Nephron progenitor cell (in vitro differentiated cells): Measurements from ENCODE around the gene GABARAPL2.

Experiments
- DNase-seq: peaks from one replicate; pipeline ENCODE4 v3.0.0; 2021
- H3K27ac Mint-ChIP-seq: 2 replicates; pipeline ENCODE4 v1.8.0; 2021; ENCODE audit warnings: mild to moderate bottlenecking, moderate library complexity, mixed read lengths
- H3K27me3 Mint-ChIP-seq: 2 replicates; pipeline ENCODE4 v1.8.0; 2021; ENCODE audit warnings: mild to moderate bottlenecking, low read depth, mixed read lengths; ENCODE audit not compliant: poor library complexity
- H3K36me3 Mint-ChIP-seq: 2 replicates; pipeline ENCODE4 v1.8.0; 2021; ENCODE audit warnings: low read depth, mixed read lengths
- H3K4me1 Mint-ChIP-seq: 2 replicates; pipeline ENCODE4 v1.8.0; 2021; ENCODE audit warnings: mixed read lengths
- H3K4me3 Mint-ChIP-seq: 2 replicates; pipeline ENCODE4 v1.8.0; 2021; ENCODE audit warnings: mild to moderate bottlenecking, moderate library complexity, mixed read lengths
- H3K9me3 Mint-ChIP-seq: 2 replicates; pipeline ENCODE4 v1.8.0; 2021; ENCODE audit warnings: mild to moderate bottlenecking, moderate library complexity, mixed read lengths
- CTCF ChIP-seq: fragments of 200-600 bp; sonication (generic); IDR thresholded peaks from 2 replicates; pipeline ENCODE4 v1.5.0; 2021; ENCODE audit warnings: antibody characterized with exemption

GABARAPL2 gene

GRCh38 chr16:75550211-75550662 lies 15.9 kb upstream of the GABARAPL2 start:
- DNase-seq: no peak
- H3K36me3 Mint-ChIP-seq: peaks cover 1% of the 10 kb centered on the region

GRCh38 chr16:75552951-75553350 lies 13.2 kb upstream of the GABARAPL2 start:
- no peak overlapping the region for H3K4me3 Mint-ChIP-seq
- H3K4me1 Mint-ChIP-seq: peaks cover 36% of the 10 kb centered on the region
- DNase-seq: no peak
- no peaks in the 10 kb centered on the region for H3K9me3 Mint-ChIP-seq
- no peaks in the 10 kb centered on the region for H3K27me3 Mint-ChIP-seq
- no peaks in the 10 kb centered on the region for H3K36me3 Mint-ChIP-seq
- H3K27ac Mint-ChIP-seq: peak overlapping the region; percentile 34
- no peak for TF ChIP-seq CTCF

More at GRCh38 chr16:75550211-75550662, 15.9 kb upstream of the GABARAPL2 start:
- TF ChIP-seq CTCF: no peak
- Mint-ChIP-seq H3K27ac (no peak overlapping the region), H3K4me3 (no peak overlapping the region), H3K4me1 (peaks cover 14% of the 10 kb centered on the region), H3K27me3 (no peaks in the 10 kb centered on the region), H3K9me3 (no peaks in the 10 kb centered on the region)

- peak overlapping the region; percentile 99 for H3K4me3 Mint-ChIP-seq
- DNase-seq: peak; percentile 82
- H3K27ac Mint-ChIP-seq: peak overlapping the region; percentile 99
- H3K36me3 Mint-ChIP-seq: no peaks in the 10 kb centered on the region
- H3K4me1 Mint-ChIP-seq: peaks cover 57% of the 10 kb centered on the region
- H3K27me3 Mint-ChIP-seq: no peaks in the 10 kb centered on the region
- TF ChIP-seq CTCF: no peak
- no peaks in the 10 kb centered on the region for H3K9me3 Mint-ChIP-seq
These were observed 10.9 kb upstream of the GABARAPL2 start for GRCh38 chr16:75555213-75555706.

- no peaks in the 10 kb centered on the region for H3K9me3 Mint-ChIP-seq
- no peak for TF ChIP-seq CTCF
- H3K27me3 Mint-ChIP-seq: no peaks in the 10 kb centered on the region
- H3K27ac Mint-ChIP-seq: peak within 1 kb of the TSS; percentile 99
- peak within 1 kb of the TSS; percentile 99 for H3K4me3 Mint-ChIP-seq
- peaks cover 63% of the 10 kb centered on the region for H3K4me1 Mint-ChIP-seq
- H3K36me3 Mint-ChIP-seq: no peaks in the 10 kb centered on the region
- peak; percentile 98 for DNase-seq
These were observed 10.3 kb upstream of the GABARAPL2 start, which contains the start of gene TMEM231 for GRCh38 chr16:75555707-75556430. TMEM231 (minus strand) TSS chr16:75556252; CDS start chr16:75556209, 43 bp downstream.

GRCh38 chr16:75556431-75556950 lies 9.7 kb upstream of the GABARAPL2 start:
- H3K4me3 Mint-ChIP-seq: peak overlapping the region; percentile 99
- H3K27me3 Mint-ChIP-seq: no peaks in the 10 kb centered on the region
- peaks cover 64% of the 10 kb centered on the region for H3K4me1 Mint-ChIP-seq
- DNase-seq: no peak
- no peak for TF ChIP-seq CTCF
- H3K9me3 Mint-ChIP-seq: no peaks in the 10 kb centered on the region
- peak overlapping the region; percentile 52 for H3K27ac Mint-ChIP-seq
- no peaks in the 10 kb centered on the region for H3K36me3 Mint-ChIP-seq
